GM12872 (cell line): Measurements from ENCODE around the gene GIMAP2.

ENCODE experiments used
- CTCF ChIP-seq: IDR thresholded peaks from 3 replicates; pipeline ENCODE4 v1.5.1; 2011; ENCODE audit warnings: low read depth, mild to moderate bottlenecking, low read length, moderate library complexity; ENCODE audit not compliant: insufficient read depth

GIMAP2 gene

GRCh38 chr7:150668472-150668911 lies 17.0 kb upstream of the GIMAP2 start:
- TF ChIP-seq CTCF, result no peak

GRCh38 chr7:150668977-150669376 lies 16.5 kb upstream of the GIMAP2 start:
- TF ChIP-seq CTCF, result no peak

- TF ChIP-seq CTCF, result no peak
These were observed 9.8 kb upstream of the GIMAP2 start for GRCh38 chr7:150675714-150676113.

- no peak for TF ChIP-seq CTCF
These were observed 625 bp downstream of the GIMAP2 start for GRCh38 chr7:150686030-150686631.

- TF ChIP-seq CTCF, result no peak
These were observed 3.1 kb downstream of the GIMAP2 start for GRCh38 chr7:150688630-150689029.

- TF ChIP-seq CTCF, result no peak
These were observed 10.1 kb downstream of the GIMAP2 start for GRCh38 chr7:150695654-150696053.

- TF ChIP-seq CTCF, result no peak
These were observed 17.7 kb downstream of the GIMAP2 start for GRCh38 chr7:150703209-150703608.
